Tibial artery (tissue), 4 donors: Measurements from ENCODE around the gene DVL3.
A peak's percentile ranks its signal among the peaks of the same experiment; 100 is the strongest.

Source experiments
- DNase-seq, 2 donors: peaks; one replicate each; pipeline ENCODE4 v3.0.0-alpha.2; 2019
- H3K27ac ChIP-seq, 2 donors: fragments of 200-600 bp; sonication (generic) in 1 of 2; 1 replicate in 1 of 2; 2 replicates in 1 of 2; pipeline ENCODE4 v1.5.1; 2018 to 2019; ENCODE audit warnings: mild to moderate bottlenecking in 1 of 2
- H3K27me3 ChIP-seq, 2 donors: fragments of 200-600 bp; sonication (generic) in 1 of 2; one replicate each; pipeline versions ENCODE4 v1.5.1 to v1.6.0; 2016 to 2019
- H3K36me3 ChIP-seq, 3 donors: fragments of 200-600 bp; sonication (generic) in 2 of 3; one replicate each; pipeline ENCODE4 v1.5.1; 2016 to 2019; ENCODE audit warnings: mild to moderate bottlenecking in 2 of 3
- H3K4me1 ChIP-seq, 4 donors: fragments of 200-600 bp; sonication (generic) in 2 of 4; 1 replicate in 3 of 4; 2 replicates in 1 of 4; pipeline ENCODE4 v1.5.1; 2016 to 2019
- H3K4me3 ChIP-seq, 2 donors: fragments of 200-600 bp; sonication (generic) in 1 of 2; 1 replicate in 1 of 2; 2 replicates in 1 of 2; pipeline ENCODE4 v1.5.1; 2018 to 2019; ENCODE audit warnings: mild to moderate bottlenecking in 2 of 2
- H3K9me3 ChIP-seq, 3 donors: fragments of 200-600 bp; sonication (generic) in 1 of 3; one replicate each; pipeline ENCODE4 v1.5.1; 2016 to 2019
- intact Hi-C: fragments of 100-400 bp; cut with DNase I; formaldehyde crosslinking; loops from one replicate; pipeline ENCODE4 v1.15.0; 2023; ENCODE audit warnings: low total_unique reads
- TF ChIP-seq, protein P1 (sequence below), 2 experiments: fragments of 200-600 bp in 1 of 2; fragments of 450-650 bp in 1 of 2; IDR thresholded peaks; one replicate each; pipeline ENCODE4 v1.5.1; 2017 to 2019; ENCODE audit warnings: antibody characterized with exemption in 2 of 2, mild to moderate bottlenecking in 1 of 2, moderate library complexity in 1 of 2

Gene DVL3

DNA sequence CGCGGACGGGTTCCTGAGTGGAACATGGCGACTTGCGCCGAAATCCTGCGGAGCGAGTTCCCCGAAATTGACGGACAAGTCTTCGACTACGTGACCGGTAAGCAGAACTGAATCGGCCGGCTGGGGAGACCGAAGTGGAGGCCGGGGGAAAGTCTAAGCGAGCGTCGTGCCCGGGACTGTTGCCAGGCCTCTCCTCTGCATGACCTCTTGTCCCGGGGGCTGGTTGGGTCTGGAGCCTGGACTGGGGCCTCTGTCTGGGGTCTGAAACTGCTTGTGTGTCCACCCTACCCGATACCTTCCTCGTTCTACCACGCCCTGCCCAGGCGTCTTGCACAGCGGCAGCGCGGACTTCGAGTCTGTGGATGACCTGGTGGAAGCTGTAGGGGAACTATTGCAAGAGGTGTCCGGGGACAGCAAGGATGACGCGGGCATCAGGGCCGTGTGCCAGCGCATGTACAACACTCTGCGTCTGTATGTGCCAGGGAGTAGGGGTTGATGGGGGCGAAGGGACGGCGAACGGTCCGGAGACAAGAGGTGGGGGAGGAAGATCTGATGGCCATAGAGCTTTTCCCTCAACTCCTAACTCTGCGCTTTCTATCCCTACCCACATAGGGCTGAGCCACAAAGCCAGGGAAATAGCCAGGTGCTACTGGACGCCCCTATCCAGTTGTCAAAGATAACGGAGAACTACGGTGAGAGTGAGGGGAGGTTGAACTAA lies 31.2 kb downstream of the DVL3 start, which contains the start of gene ABCF3:
Gene ABCF3, plus strand, starts transcription at position 16 of the 718 bp plus-strand sequence. Its CDS starts 9 bp downstream, at position 25.
- TF ChIP-seq, protein P1, sequence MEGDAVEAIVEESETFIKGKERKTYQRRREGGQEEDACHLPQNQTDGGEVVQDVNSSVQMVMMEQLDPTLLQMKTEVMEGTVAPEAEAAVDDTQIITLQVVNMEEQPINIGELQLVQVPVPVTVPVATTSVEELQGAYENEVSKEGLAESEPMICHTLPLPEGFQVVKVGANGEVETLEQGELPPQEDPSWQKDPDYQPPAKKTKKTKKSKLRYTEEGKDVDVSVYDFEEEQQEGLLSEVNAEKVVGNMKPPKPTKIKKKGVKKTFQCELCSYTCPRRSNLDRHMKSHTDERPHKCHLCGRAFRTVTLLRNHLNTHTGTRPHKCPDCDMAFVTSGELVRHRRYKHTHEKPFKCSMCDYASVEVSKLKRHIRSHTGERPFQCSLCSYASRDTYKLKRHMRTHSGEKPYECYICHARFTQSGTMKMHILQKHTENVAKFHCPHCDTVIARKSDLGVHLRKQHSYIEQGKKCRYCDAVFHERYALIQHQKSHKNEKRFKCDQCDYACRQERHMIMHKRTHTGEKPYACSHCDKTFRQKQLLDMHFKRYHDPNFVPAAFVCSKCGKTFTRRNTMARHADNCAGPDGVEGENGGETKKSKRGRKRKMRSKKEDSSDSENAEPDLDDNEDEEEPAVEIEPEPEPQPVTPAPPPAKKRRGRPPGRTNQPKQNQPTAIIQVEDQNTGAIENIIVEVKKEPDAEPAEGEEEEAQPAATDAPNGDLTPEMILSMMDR (IDR thresholded peaks at IDR 0.05): no peak
- Histone ChIP-seq H3K36me3 (peaks cover 57 to 69% (median 63%) of the 10 kb centered on the region in 3 donors), H3K27ac (peak within 1 kb of the TSS; percentile 87), H3K4me3 (peak within 1 kb of the TSS; percentile 77 to 83), H3K27me3 (no peaks in the 10 kb centered on the region), H3K4me1 (peaks cover 0 to 30% (median 23%) of the 10 kb centered on the region in 4 donors), H3K9me3 (no peaks in the 10 kb centered on the region)
- peak in 1 of 2 donors; percentile 77 for DNase-seq
- intact Hi-C loops: loop anchor here (5.0 kb wide), 2 partner anchors 34 to 61 kb away; partner anchors contain the start of genes ALG3 and EEF1AKMT4

DNA sequence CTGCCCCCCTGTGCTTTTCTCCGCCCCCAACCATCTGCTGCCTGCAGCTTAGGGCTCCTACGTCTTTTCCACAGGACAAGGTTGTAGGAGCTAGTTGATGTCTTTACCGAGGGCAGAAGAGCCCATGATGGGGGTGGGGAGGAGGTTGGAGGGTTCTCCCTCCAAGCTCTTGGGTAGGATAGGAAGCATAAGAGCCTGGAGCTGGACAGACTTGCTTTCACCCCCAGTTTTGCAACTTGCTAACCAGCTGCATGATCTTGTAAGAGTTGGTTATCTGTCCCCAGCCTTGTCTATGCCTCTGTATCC lies 31.7 kb downstream of the DVL3 start:
- H3K27ac ChIP-seq: peak overlapping the region; percentile 87
- DNase-seq: no peak
- H3K4me3 ChIP-seq: peak overlapping the region; percentile 77 to 83
- H3K4me1 ChIP-seq: peaks cover 0 to 30% (median 23%) of the 10 kb centered on the region in 4 donors
- TF ChIP-seq, protein P1 (IDR thresholded peaks at IDR 0.05): no peak
- peaks cover 57 to 69% (median 63%) of the 10 kb centered on the region in 3 donors for H3K36me3 ChIP-seq
- intact Hi-C loops: loop anchor here (5.0 kb wide), 2 partner anchors 35 to 60 kb away; partner anchors contain the start of genes ALG3 and EEF1AKMT4
- H3K9me3 ChIP-seq: no peaks in the 10 kb centered on the region
- no peaks in the 10 kb centered on the region for H3K27me3 ChIP-seq

DNA sequence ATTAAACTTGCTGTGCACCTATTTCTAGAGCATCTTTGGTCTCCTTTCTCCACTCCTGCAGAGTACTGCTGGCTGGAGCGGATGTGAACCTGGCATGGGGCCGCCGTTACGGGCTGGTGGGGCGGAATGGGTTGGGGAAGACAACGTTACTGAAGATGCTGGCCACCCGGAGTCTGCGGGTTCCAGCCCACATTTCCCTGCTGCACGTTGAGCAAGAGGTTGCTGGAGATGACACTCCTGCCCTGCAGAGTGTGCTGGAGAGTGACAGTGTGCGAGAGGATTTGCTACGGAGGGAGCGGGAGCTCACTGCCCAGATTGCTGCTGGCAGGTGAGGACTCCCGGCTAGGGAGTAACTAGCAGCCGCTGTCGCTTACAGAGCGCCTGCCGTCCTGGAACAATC lies 32.9 kb downstream of the DVL3 start:
- no peaks in the 10 kb centered on the region for H3K27me3 ChIP-seq
- H3K4me3 ChIP-seq: no peak overlapping the region
- intact Hi-C loops: loop anchor here (5.0 kb wide), 2 partner anchors 36 to 59 kb away; partner anchors contain the start of genes ALG3 and EEF1AKMT4
- peaks cover 57 to 69% (median 63%) of the 10 kb centered on the region in 3 donors for H3K36me3 ChIP-seq
- TF ChIP-seq, protein P1 (IDR thresholded peaks at IDR 0.05): no peak
- H3K27ac ChIP-seq: no peak overlapping the region
- no peaks in the 10 kb centered on the region for H3K9me3 ChIP-seq
- no peak for DNase-seq
- H3K4me1 ChIP-seq: peaks cover 0 to 30% (median 23%) of the 10 kb centered on the region in 4 donors

DNA sequence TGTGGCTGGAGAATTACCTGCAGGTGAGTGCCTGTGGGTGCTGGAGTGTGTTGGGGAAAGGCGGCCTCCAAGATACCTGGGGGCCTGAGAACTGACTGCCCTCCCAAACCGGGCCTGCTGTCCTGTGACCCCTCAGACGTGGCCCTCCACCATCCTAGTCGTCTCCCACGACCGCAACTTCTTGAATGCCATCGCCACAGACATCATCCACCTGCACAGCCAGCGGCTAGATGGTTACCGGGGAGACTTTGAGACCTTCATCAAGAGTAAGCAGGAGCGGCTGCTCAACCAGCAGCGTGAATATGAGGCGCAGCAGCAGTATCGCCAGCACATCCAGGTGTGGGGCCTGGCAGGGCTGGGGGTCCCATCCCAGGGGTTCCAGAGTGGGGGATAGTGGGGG lies 34.2 kb downstream of the DVL3 start:
- no peak overlapping the region for H3K4me3 ChIP-seq
- DNase-seq: no peak
- TF ChIP-seq, protein P1 (IDR thresholded peaks at IDR 0.05): no peak
- peaks cover 62 to 69% (median 65%) of the 10 kb centered on the region in 3 donors for H3K36me3 ChIP-seq
- H3K27me3 ChIP-seq: no peaks in the 10 kb centered on the region
- intact Hi-C loops: loop anchor here (5.0 kb wide), 2 partner anchors 37 to 58 kb away; partner anchors contain the start of genes ALG3 and EEF1AKMT4
- no peak overlapping the region for H3K27ac ChIP-seq
- H3K4me1 ChIP-seq: peaks cover 0 to 30% (median 23%) of the 10 kb centered on the region in 4 donors
- H3K9me3 ChIP-seq: no peaks in the 10 kb centered on the region

DNA sequence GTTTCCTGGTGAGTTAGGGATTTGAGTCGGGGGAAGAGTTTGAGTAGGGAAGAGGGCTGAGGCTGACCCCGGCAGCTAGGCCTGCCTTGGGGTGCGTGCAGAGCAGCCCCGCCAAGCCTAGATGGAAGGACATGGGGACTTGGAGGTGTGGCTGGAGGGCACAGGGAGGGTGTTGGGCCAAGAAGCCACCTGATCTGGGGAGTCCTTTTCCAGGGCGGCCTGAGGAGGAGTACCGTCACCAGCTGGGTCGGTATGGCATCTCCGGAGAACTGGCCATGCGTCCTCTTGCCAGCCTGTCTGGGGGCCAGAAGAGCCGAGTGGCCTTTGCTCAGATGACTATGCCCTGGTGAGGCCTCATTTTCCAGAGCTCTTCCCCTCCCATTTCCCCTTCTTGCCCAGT lies 37.7 kb downstream of the DVL3 start:
- intact Hi-C loops: no loop called here
- DNase-seq: no peak
- H3K4me3 ChIP-seq: no peak overlapping the region
- H3K27ac ChIP-seq: no peak overlapping the region
- no peaks in the 10 kb centered on the region for H3K27me3 ChIP-seq
- H3K4me1 ChIP-seq: peaks cover 0 to 10% (median 4%) of the 10 kb centered on the region in 4 donors
- H3K36me3 ChIP-seq: peaks cover 67 to 92% (median 82%) of the 10 kb centered on the region in 3 donors
- TF ChIP-seq, protein P1 (IDR thresholded peaks at IDR 0.05): no peak
- H3K9me3 ChIP-seq: no peaks in the 10 kb centered on the region
